Measurements from ENCODE around the gene KCNIP4. TPM values are rescaled to one million over a fixed set of nuclear protein-coding genes. Genes with fewer than 3 reads are reported as not detected.

KCNIP4 gene
- total and polyA plus RNA-seq, 3 donors from 2014 or later: 0.68 TPM; not detected in 2

DNA sequence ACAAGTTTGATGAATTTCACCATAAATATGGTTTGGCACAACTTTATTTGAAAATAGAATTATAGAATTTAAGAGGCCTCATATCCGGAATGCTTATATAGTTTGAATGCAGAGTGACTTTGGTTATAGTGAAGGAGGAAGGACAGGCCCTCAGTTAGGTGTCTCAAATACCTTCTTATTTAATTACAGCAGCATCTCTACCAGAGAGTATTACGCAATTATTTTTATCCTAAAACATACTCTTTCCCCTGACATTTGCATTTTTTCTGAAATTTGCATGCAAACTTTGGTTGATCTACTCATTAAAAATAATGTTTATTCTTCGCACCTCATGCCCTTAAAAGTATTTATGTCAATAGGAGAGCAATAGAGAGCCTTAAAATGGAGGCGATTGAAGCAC is 942.9 kb downstream of the KCNIP4 start:
- WGBS, 2 donors: 91 to 94% methylated on average over 4 of the region's 4 CpGs
- Histone ChIP-seq H3K27ac (no peak overlapping the region), H3K36me3 (ENCODE audit: low read depth, missing control alignments) (no peaks in the 10 kb centered on the region), H3K4me1 (no peaks in the 10 kb centered on the region), H3K27me3 (no peaks in the 10 kb centered on the region), H3K9me3 (no peaks in the 10 kb centered on the region), H3K4me3 (no peak overlapping the region)
- no peak for DNase-seq
- TF ChIP-seq POLR2A (IDR thresholded peaks at IDR 0.05): no peak
- TF ChIP-seq, protein P1, sequence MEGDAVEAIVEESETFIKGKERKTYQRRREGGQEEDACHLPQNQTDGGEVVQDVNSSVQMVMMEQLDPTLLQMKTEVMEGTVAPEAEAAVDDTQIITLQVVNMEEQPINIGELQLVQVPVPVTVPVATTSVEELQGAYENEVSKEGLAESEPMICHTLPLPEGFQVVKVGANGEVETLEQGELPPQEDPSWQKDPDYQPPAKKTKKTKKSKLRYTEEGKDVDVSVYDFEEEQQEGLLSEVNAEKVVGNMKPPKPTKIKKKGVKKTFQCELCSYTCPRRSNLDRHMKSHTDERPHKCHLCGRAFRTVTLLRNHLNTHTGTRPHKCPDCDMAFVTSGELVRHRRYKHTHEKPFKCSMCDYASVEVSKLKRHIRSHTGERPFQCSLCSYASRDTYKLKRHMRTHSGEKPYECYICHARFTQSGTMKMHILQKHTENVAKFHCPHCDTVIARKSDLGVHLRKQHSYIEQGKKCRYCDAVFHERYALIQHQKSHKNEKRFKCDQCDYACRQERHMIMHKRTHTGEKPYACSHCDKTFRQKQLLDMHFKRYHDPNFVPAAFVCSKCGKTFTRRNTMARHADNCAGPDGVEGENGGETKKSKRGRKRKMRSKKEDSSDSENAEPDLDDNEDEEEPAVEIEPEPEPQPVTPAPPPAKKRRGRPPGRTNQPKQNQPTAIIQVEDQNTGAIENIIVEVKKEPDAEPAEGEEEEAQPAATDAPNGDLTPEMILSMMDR (IDR thresholded peaks at IDR 0.05): no peak
- intact Hi-C loops (cut with DNase I; ENCODE audit: low total_unique reads): no loop called here

DNA sequence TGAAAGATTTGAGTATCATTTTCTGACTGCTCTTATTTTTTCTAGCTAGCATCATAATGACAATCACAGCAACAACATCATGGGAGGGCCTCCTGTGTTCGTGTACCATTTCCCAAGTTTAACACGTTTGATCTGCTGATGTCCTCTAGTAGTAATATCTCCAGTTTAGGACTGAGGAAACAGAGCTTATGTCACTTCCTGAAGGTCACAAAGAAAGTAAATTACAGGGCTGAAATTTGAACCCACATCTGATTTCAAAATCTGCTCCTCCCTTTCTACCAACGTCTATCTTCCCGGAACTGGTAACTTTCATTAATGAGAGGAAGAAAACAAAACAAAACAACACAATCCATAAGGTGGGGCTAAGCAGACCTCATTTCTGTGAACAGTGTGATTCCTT is 945.6 kb downstream of the KCNIP4 start:
- no peaks in the 10 kb centered on the region for H3K4me1 ChIP-seq
- no peak overlapping the region for H3K27ac ChIP-seq
- DNase-seq: no peak
- H3K4me3 ChIP-seq: no peak overlapping the region
- H3K9me3 ChIP-seq: no peaks in the 10 kb centered on the region
- no peaks in the 10 kb centered on the region for H3K27me3 ChIP-seq
- 30 to 59% methylated on average over 4 of the region's 4 CpGs for WGBS, 2 donors
- intact Hi-C loops (cut with DNase I; ENCODE audit: low total_unique reads): no loop called here
- TF ChIP-seq POLR2A (IDR thresholded peaks at IDR 0.05): no peak
- TF ChIP-seq, protein P1 (IDR thresholded peaks at IDR 0.05): no peak
- H3K36me3 ChIP-seq (ENCODE audit: low read depth, missing control alignments): no peaks in the 10 kb centered on the region

DNA sequence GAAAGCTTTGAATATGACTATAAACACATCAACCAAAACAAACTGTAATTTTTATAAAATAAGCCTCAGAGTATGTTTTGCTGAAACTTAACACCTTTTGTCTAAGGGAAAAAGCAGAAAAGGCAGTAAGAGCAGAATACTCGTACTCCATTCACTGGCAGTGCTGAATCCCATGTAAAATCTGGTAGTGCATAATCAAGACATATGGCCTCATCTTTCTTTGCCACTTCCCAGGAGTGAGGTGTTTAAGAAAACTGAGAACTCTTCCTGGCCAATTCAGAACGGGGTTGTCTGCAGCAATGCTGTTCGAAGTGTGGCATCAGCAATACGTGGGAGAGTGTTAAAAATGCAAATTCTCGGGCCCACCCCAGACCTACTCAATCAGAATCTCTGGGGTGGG is 946.3 kb downstream of the KCNIP4 start:
- Histone ChIP-seq H3K9me3 (no peaks in the 10 kb centered on the region), H3K36me3 (ENCODE audit: low read depth, missing control alignments) (no peaks in the 10 kb centered on the region), H3K27ac (no peak overlapping the region), H3K4me3 (no peak overlapping the region), H3K27me3 (no peaks in the 10 kb centered on the region), H3K4me1 (no peaks in the 10 kb centered on the region)
- no peak for DNase-seq
- WGBS, 2 donors: 61 to 69% methylated on average over 5 of the region's 5 CpGs
- no peak for TF ChIP-seq POLR2A (IDR thresholded peaks at IDR 0.05)
- TF ChIP-seq, protein P1 (IDR thresholded peaks at IDR 0.05): no peak
- intact Hi-C loops (cut with DNase I; ENCODE audit: low total_unique reads): no loop called here

DNA sequence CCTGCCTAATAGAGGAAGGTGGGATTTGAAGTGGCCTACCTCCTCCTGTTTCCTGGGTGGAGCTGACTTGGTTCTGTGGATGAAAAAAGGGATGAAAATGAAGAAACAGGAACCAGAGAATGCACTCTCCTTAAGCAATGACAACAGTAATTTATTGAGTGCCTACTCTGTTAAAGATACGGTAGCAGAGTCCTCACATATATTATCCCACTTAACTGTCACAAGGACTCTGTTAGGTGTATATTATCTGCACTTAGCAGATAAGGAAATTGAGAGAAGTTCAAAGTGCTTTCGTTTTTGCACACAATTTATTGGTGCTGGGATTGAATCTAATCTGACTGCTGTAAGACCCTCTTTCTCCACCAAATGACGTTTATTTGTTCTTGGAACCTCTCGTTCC is 947.1 kb downstream of the KCNIP4 start:
- no peak for TF ChIP-seq POLR2A (IDR thresholded peaks at IDR 0.05)
- TF ChIP-seq, protein P1 (IDR thresholded peaks at IDR 0.05): no peak
- 21 to 29% methylated on average over 4 of the region's 4 CpGs for WGBS, 2 donors
- H3K4me3 ChIP-seq: no peak overlapping the region
- no peaks in the 10 kb centered on the region for H3K9me3 ChIP-seq
- no peaks in the 10 kb centered on the region for H3K4me1 ChIP-seq
- DNase-seq: no peak
- no peaks in the 10 kb centered on the region for H3K36me3 ChIP-seq (ENCODE audit: low read depth, missing control alignments)
- intact Hi-C loops (cut with DNase I; ENCODE audit: low total_unique reads): no loop called here
- H3K27ac ChIP-seq: no peak overlapping the region
- no peaks in the 10 kb centered on the region for H3K27me3 ChIP-seq

DNA sequence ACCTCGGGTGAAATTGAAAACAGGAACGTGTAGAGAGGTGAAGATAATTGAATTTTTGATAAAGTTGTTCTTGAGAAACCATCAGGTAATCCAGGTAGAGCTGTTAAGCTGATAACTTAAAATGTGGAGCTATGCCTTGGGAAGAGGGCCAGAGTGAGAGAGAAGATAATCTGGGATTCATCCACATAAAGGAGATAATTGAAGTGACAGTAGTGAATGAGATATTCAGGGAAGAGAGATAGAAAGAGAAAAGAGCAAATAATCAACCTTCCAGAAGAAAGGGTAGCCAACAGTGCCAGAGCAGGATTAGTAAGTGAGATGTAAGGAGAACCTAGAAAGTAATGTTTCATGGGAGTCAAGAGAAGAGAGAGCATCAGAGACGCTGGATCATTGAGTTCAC is 950.7 kb downstream of the KCNIP4 start:
- Histone ChIP-seq H3K4me1 (no peaks in the 10 kb centered on the region), H3K36me3 (ENCODE audit: low read depth, missing control alignments) (no peaks in the 10 kb centered on the region), H3K27ac (no peak overlapping the region), H3K4me3 (no peak overlapping the region), H3K9me3 (no peaks in the 10 kb centered on the region), H3K27me3 (no peaks in the 10 kb centered on the region)
- intact Hi-C loops (cut with DNase I; ENCODE audit: low total_unique reads): no loop called here
- WGBS, 2 donors: 69 to 74% methylated on average over 3 of the region's 3 CpGs
- no peak for TF ChIP-seq POLR2A (IDR thresholded peaks at IDR 0.05)
- DNase-seq: no peak
